Germinal center (tissue), 1 donor: ENCODE data around the gene RIGI.
"Not testable (repeated sequence)": the region's sequence is repeated elsewhere in the genome, so short reads cannot be mapped to it uniquely, and the experiment has no call there.

Experiments used
- DNase-seq: peaks from one replicate; pipeline ENCODE4 v3.0.0; 2012; ENCODE audit warnings: mixed read lengths, low spot score

Gene RIGI

DNA sequence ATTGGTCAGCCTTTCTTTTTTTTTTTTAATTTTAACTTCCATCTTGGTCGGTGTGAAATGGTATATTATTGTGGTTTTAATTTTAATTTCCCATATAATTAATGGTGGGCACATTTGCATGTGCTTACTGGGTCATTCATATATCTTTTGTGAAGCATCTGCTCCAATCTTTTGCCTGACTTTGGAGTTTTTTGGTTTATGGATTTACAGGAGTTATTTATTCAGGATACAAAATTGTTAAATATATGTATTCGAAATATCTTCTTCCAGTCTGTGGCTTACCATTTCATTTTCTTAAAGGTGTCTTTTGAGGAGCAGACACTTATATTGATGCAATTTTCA lies 682 bp upstream of the RIGI start:
- no peak for DNase-seq

DNA sequence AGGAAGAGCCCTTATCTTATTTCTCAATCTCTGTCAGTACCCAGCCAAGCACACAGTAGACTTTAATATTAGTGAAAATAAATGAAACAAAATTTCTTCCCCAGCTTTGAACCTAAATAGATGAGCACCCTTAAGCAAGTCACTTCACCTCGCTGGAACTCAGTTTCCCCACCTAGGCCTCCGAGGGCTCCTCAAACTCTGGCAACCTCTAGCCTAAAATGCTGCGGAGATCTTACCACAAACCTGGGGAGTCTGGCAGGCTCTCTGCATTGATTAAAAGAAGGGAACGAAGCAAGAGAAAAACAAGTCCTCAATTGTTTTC lies 326 bp downstream of the RIGI start:
- DNase-seq, result no peak

DNA sequence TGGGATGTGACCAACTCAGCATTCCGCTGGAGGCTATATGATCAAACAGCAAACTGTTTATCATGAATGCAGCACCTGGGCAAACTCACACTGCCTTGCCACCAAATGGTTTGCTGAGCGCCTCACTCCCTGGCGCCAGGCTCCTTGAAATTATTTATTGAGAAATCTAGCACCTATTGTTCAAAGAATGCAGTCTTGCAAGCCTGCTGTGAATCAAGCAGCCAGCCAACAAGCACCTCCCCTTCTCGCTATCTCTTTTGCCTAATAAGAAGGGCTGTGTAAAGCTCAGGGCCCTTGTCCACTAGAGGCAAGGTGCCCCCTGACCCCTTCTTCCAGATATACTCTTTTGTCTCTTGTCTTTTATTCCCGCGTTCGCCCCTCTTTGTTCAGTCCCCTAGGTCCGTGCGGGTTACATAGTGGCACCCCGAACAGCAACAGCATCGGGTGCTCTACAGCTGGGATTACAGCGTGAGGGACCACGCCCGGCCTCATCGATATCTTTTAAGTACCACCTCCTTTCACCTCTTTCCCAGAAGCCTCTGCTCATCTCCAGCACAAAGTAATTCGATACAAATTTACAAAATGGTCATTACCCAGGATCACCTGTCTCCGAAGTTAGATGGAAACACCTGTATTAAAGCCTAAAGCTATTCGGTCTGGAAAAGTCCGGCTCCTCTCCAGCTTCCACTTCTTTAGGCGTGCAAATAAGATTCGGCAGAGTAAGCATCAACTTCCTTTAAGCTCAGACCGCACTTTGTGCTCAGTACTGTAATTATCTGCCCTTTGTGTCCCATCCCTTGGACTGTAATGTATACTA lies 896 bp downstream of the RIGI start:
- DNase-seq, result no peak

DNA sequence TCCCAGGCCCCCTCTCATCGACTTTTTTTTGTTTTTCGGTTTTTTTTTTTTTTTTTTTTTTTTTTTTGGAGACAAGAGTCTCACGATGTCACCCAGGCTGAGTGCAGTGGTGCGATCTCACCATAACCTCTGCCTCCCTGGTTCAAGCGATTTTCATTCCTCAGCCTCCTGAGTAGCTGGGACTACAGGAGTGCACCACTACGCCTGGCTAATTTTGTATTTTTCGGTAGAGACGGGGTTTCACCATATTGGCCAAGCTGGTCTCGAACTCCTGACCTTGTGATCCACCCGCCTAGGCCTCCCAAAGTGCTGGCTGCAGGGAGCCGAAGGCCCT lies 1.5 kb downstream of the RIGI start:
- not testable (repeated sequence) for DNase-seq

DNA sequence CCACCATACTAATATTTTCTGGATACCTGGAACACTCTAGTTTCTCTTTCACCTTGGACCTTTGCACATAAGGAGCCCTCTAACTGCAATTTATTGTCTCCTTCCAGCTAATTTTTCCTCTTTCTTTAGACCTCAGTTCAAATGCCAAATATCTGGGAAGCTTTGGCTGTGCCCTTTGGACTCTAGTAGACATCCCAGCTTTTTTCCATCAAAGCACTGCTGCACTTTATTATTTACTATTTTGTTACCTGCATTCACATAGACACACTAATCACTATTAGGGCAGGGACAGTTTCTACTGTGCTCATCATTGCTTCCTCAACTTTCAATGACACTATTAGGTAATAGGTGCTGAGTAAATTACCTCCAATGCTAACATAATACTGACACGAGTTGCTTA lies 2.1 kb downstream of the RIGI start:
- no peak for DNase-seq

DNA sequence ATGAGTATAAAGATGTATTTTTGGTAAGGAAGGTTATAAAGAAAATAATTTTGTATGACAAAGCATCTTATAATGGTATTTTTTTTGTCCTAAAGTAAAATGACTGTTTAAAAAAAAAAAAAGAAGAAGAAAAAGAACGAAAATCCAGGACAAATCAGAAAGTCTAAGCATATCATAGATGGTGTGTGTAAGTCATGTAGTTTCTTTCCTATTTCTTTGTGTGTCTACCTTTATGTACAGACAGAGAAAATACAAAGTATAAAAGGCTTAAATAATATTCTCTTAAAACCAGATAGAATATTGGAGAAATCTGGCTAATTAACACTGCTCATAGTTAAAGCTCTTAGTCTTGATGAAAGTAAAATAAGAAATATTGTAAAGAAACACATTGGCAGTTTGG lies 7.7 kb downstream of the RIGI start:
- DNase-seq, result no peak

DNA sequence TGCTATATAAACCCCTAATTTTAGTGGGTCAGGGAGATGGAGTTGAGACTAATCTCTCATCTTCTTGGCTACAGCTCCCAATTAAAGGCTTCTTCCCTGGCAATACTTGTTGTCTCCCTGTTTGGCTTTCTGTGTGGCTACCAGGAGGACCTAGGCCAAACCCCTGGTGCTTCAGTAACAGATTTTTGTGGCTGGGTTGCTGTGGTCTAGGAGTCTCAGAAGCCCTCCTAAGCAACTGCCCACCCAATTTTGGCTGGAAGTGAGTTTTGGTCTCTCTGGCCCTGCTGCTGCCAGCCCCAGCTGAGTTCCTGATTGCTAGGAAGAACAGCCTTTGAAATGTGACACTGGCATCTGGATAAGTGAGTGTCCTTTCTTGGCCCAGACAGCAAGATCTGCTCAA lies 9.8 kb downstream of the RIGI start:
- DNase-seq, result no peak

DNA sequence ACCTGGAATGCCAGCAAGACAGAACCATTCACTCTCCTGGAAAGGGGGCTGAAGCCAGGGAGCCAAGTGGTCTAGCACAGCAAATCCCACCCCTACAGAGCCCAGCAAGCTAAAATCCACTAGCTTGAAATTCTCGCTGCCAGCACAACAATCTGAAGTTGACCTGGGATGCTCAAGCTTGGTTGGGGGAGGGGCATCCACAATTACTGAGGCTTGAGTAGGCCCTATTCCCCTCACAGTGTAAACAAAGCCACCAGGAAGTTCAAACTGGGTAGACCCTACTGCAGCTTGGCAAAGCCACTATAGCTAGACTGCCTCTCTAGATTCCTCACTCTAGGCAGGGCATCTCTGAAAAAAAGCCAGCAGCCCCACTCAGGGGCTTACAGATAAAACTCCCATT lies 17.3 kb downstream of the RIGI start:
- DNase-seq, result no peak

DNA sequence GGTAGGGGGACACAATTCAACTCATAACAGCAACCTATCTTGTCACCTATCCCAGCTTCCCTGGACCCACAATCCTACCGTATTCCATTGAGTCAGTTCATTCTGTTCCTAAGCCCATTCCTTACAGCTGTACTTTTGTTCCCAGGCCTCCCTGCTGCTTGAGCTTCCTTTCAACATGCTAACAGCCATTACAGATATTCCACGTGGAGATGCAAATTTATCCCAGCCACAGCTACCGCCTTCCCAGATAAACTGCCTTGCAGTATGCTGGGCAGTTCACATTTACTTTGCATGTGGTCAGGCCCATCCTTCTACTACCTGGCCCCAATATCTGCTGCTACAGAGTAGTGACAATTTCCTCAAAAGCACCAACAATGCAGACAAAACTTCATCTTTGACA lies 23.0 kb downstream of the RIGI start:
- DNase-seq, result no peak

DNA sequence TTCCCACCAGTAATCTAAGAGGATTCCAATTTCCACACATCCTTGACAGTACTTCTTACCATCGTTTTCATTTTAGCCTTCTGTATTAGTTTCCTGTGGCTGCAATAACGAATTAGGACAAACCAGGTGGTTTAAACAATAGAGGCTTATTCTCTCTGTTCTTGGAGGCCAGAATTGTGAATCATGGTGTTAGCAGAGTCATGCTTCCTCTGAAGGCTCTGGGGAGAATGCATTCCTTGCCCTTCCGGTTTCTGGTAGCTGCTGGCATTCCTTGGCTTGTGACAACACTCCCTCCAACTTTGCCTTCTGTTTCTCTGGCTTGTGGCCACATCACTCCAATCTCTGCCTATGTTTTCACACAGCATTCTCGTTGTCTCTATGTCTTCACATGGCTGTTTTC lies 23.5 kb downstream of the RIGI start:
- DNase-seq, result no peak

DNA sequence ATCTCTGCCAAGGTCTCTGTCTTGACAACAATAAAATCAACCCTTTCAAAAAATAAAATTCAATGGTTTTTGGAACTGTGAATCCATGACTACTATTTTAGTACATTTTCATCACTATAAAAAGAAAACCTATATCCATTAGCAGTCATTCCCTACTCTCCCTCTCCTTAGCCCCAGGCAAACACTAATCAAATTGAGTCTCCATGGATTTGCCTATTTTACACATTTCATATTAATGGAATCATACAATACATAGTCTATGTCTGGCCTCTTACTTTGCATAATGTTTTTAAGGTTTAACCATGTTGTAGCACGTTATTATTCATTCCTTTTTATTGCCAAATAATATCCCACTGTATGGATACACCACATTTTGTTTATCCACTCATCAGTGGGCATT lies 24.1 kb downstream of the RIGI start:
- no peak for DNase-seq

DNA sequence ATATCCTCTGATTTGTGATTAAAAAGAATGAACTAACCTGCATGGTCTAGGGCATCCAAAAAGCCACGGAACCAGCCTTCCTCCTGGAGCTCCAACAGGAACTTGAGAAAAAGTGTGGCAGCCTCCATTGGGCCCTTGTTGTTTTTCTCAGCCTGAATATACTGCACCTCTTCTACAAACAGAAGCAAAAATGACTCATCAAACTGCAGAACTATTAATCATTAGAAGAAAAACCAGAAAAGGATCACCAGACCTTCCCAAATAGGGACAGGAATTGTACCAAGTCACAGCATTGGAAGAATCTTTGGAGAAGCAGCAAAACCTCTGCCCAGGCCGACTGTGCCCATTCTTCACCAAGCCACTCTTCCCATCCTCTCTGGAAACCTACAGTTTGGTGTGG lies 25.2 kb downstream of the RIGI start:
- no peak for DNase-seq

DNA sequence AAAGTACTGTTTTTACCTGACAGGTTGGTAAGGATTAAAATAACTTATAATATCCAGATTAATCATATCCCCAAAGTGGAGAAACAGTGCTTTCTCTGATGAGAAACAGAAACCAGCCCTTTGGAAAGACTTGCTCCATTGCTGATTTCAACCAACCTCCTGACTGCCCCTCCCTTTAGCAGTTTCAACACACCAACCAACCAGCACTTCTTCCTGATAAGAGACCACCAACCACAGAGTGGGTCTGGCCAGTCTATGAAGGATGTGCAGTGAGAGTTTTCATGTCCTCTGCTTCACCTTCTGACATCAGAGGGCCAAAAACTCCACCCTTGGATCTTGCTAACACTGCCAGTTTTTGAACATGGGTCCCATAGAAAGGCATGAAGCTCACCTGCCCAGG lies 28.1 kb downstream of the RIGI start:
- no peak for DNase-seq

DNA sequence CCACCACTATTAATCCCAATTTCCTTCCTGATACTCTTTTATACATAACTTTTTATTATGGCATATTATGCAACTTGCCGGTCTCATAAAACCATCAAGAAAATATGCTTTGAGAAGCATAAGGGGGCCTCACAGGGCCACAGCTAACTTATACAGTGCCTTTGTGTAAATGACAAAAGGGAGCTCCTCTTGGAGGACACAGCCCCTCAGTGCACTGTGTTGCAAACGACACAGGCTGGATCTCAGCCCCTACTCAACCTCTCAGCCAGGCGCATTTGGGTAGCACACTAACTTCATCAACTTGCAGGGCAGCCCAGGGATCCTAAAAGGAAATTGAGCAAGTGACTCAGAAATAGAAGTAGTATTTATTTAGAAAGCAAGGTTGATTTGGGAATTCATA lies 35.4 kb downstream of the RIGI start:
- no peak for DNase-seq

DNA sequence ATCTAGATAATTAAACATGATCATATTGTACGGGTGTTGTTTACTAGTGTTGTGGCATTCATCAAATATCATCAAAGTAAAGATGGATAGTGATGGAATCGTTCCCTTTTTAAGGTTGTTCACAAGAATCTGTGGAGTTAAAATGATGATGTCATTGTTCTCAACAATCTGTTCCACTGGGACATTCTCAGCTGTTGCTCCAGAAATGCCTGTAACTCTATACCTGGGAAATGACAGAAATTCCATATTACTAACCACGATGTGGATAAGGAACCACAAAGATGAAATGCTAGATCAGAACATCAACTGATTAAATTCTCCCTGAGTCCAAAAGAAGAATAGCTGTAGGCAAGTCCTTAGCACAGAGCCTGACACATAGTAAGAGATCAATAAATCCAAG lies 38.0 kb downstream of the RIGI start:
- DNase-seq, result no peak

DNA sequence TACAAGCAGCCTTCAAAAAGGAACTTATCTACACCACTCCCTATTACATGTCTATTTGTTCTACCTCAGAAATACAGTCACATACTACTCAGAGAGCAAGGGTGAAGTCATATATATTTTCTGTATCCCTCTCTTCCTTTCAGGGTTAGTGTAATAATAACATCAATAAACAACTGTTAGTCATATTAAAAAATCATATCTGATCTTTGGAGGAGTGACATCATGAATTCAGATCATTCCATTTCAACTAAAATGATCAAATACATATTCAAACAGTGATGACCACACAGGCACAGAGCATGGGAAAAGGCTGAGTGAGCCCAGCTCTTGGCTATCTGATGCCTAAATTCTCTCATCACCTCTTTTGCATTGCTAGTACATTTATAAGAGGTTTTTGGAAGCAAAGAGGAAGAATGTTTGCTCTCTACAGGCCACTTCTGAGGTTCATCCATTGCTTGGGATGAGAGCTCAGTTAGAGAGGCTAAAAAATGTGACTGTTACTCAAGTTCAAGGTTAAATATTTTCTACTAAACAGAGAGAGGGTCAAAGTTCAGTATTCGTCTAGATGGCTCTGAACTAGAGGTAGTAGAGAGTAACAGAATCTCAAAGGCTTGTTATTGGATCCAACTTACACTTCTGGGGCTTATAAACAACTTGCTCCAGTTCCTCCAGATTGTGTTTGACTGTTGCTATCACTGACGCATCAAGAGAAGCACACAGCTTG lies 39.0 kb downstream of the RIGI start:
- no peak for DNase-seq

DNA sequence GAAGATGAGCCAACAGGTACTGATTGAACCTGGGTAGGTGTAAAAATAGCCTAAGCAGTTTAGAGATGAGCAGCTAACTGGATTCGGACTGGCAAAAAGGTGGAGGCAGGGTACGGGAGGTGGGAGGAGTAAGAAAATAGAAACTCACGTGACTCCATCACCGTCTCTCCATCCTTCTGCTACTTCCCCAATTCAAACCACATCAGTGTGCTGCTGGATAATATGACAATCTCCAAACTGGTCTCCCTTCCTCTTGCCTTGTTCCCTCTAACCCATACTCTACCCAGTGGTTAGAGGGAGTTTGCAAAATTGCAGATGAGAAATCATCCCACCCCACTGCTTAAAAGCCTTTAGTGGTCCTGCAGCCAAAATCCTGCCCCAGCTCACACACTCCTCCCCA lies 42.7 kb downstream of the RIGI start:
- DNase-seq, result no peak
